HG03103 (cell line): Measurements from ENCODE around the gene DDAH2.
A peak's percentile ranks its signal among the peaks of the same experiment; 100 is the strongest.
"Not testable (repeated sequence)": the region's sequence is repeated elsewhere in the genome, so short reads cannot be mapped to it uniquely, and the experiment has no call there.

Source experiments
- ATAC-seq: cut with Tn5 transposase; IDR thresholded peaks from one replicate; pipeline ENCODE4 v1.9.1; 2021; ENCODE audit warnings: low read depth; ENCODE audit not compliant: unreplicated experiment

Gene DDAH2

DNA sequence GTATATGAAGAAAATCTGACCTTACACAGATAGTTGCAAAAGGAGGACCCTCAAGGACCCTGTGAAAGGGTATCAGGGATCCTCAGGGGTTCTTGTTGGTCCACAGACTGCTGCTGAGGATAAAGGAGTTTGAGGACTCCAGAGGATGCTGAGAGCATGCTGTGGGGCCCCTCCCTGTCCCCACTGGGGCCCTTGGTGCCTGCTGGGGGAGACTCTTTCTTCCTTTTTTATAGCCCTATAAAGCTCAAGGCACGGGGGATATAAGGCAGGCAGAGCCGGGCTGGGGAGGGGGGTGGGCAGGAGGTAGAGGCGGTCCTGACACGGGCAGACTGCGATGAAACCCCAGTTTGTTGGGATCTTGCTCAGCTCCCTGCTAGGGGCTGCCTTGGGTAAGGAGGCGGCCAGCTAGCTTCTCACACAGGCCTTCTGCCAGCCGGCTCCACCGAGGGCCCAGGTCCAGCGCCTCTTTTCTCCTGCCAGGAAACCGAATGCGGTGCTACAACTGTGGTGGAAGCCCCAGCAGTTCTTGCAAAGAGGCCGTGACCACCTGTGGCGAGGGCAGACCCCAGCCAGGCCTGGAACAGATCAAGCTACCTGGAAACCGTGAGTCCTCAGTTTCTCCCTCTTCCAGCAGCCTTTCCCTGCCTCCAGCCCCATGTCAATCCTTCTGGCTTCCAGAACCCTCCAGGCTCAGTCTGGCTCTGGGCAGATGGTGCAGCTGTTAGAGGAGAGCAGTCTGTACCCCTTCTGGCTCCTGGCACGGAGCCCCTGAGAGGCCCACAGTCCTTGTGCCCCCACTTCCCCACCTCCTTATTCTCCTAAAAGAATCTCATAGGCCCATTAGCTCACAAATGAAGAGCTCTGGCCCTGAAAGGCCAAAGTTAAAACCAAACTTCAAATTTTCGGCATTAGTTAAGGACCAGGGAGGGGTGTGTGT is 13.8 kb downstream of the DDAH2 start, which contains the start of gene LY6G6D:
TSS of gene LY6G6D (plus strand) at position 327 of the 937 bp plus-strand sequence. CDS start at position 335, 8 bp downstream.
- ATAC-seq = no peak

DNA sequence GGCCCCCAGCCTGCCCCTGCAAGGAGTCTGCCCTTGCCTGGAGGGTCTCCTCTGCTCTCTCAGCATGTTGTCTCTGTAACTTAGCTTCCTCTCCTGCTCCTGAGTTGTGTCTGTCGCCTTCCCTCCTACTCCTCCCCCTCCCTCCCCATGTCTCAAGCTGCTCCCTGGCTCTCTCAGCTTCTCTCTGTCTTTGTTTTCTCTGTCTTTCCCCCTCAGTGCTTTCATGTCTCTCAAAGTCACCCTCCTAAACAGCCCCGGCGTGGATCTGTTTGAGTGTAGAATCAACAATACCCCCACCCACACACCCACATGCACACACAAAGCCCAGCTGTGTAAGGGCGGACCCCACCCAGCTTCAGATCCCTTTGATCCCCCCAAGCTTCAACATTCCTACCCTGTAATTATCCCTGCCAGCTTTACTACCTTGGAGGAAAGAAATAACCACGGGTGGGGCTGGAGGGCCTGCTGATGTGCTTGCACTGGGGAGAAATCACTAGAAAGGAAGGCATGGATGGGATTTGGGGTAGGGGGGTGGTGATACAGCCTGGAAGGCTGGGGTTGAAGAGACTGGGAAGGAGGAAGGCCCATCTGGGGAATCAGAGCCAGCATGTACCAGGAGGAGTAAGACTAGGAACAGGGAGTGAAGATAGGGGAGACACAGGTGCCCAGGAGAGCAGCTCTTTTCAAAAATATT is 15.0 kb downstream of the DDAH2 start:
- ATAC-seq = no peak

DNA sequence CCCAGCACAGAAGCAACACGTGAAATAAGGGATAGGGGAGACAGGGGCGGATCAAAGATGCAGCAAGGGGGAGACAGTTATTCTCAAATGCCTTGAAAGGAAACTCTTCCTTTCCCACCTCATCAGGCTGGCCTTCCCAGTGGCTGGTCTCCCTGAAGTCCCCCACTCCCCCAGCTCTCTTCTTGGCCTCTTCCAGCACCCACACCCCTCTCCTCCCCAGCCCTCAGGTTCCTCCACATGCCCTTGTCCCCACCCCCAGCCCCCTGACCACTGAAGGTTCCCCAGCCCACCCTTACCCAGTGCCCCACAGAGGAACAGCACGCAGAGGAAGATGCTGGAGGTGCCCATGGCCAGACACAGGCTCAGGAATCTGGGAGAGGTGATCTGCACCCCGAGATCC is 15.6 kb downstream of the DDAH2 start:
- no peak for ATAC-seq

DNA sequence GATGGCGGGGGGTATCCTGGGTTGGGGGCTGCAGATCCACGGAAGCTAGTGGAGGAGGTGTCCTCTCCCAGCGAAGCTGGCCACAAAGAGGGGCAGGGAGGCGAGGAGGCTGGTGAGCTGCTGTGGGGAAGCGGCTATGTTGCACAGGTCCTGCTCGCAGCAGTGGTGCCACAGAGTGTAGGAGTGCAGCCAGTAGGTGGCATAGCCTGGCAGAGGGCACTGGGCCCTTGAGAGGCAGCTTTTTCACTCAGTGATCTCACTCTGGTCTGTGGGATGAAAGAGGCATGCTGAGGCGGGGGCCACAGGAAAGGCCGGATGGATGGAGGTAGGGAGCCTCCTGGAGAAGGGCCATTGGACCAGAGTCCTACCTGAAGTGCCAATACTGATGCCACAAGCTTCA is 16.8 kb downstream of the DDAH2 start:
- no peak for ATAC-seq

DNA sequence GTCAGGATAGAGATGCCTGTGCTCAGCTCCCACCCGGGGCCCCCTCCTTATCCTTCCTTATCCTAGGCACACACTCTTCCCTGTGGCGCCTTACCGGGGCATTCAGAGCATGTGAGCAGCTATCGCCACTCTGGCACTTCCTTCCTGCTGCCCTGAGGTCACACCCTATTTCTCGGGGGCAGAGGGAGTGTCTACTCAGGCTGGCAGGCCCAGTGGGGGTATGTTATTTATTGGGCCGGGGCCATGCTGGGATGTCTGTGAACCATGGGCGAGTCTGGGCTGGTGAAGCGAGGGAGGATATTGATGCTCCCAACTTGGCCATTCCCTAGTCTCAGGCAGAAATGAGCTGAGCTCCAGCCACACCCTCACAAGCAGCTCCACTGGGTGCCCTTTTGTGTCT is 17.9 kb downstream of the DDAH2 start:
- no peak for ATAC-seq

GRCh38 chr6:31710523-31711219 is 18.4 kb downstream of the DDAH2 start:
- ATAC-seq = no peak

- ATAC-seq = not testable (repeated sequence)
Measured at GRCh38 chr6:31709157-31709556, 19.9 kb downstream of the DDAH2 start.

DNA sequence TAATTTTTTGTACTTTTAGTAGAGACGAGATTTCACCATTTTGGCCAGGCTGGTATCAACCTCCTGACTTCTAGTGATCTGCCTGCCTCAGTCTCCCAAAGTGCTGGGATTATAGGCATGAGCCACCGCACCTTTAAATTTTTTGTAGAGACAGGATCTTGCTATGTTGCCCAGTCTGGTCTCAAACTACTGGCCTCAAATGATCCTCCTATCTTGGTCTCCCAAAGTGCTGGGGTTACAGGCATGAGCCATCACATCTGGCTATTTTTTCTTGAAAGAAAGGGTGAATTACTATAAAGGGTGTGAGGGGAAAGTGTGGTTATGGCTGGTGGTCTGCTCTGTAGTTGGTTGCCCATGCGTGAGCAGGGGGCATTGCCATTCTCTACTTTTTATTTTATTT is 20.9 kb downstream of the DDAH2 start:
- no peak for ATAC-seq

GRCh38 chr6:31707701-31708100 is 21.4 kb downstream of the DDAH2 start:
- ATAC-seq = no peak

- no peak for ATAC-seq
Measured at GRCh38 chr6:31706599-31706998, 22.5 kb downstream of the DDAH2 start, which contains the start of gene LY6G6F. Gene LY6G6F, plus strand, starts transcription at chr6:31706866. Its CDS starts 41 bp downstream, at chr6:31706907.

- ATAC-seq = no peak
Measured at GRCh38 chr6:31705931-31706330, 23.2 kb downstream of the DDAH2 start.

- peak; percentile 85 for ATAC-seq
Measured at GRCh38 chr6:31702819-31703716, 26.0 kb downstream of the DDAH2 start, which contains the start of gene ABHD16A. Gene ABHD16A, minus strand, starts transcription at chr6:31703324. Its CDS starts 43 bp downstream, at chr6:31703281.

DNA sequence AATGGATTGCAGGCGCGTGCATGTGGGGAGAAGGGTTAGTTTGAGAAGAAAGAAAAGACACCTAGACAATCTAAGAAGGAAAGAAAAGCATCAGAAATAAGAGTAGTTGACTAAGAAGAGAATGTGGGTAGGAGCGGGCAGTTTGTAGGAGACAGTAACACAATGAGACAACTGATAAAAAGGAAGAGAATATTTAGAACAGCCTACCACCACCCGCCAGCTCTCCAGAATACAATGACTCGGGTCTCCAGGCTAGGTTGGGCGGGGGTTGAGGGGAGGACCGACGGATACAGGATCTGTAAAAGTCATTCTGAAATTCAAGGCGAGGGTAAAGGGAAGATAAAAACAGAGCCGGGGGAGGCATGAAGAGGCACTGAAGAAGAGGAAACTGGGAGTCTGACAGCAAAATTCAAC is 26.7 kb downstream of the DDAH2 start:
- ATAC-seq = no peak

- no peak for ATAC-seq
Measured at GRCh38 chr6:31701666-31702404, 27.3 kb downstream of the DDAH2 start.

DNA sequence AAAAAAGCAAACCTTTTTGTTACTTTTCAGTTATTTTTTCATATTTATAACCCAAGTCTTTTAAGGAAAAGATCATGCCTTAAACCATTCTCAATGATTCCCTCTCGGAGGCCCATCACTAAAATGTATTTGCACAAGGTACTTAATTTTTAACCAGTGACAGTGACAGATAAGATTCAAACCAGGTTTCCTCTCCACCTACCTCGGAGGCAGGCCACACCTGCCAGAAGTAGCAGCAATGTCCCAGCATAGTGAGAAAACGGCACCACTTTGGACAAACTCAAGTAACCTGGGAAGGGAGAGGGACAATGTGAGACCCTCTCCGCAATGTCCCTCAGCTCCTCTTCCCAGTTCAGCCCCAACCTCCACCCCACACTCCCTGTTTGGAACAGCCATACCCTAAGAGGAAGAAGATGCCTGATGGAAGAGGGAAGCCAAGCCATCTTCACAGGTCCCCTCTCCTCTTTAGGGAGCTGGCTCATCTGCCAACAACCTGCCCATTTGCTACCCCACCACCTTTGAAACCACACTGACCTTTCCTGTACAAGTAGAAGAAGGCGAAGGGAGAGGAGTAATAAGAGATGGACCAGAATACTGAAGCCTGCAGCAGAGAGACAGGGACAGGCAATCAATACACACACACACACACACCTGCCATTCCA is 28.2 kb downstream of the DDAH2 start:
- no peak for ATAC-seq

- ATAC-seq = no peak
Measured at GRCh38 chr6:31697555-31697954, 31.5 kb downstream of the DDAH2 start.

DNA sequence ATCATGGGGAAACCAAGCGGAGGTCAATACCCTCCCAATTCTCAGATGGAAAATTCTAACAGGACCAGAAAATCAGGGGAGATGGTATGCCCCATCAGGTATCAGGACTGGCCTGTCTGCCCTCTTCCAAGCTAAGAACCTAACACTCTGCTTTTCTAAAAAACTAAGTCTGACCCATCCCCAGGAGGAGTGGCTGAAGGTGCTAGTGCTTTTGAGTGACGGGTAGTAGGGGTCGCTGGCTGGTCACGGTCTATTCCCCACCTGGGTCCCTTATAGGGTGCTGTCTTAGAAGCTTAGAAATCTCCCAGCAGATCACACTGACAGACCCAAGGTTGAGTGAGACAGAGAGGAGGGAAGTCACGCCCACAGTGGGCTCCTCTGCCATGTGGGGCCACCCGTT is 35.6 kb downstream of the DDAH2 start:
- ATAC-seq = no peak

- no peak for ATAC-seq
Measured at GRCh38 chr6:31692886-31693285, 36.2 kb downstream of the DDAH2 start.

GRCh38 chr6:31692353-31692752 is 36.7 kb downstream of the DDAH2 start:
- no peak for ATAC-seq
